Prostate gland (tissue), 2 donors: Measurements from ENCODE around the gene TRAPPC3.

Experiments
- POLR2AphosphoS5 ChIP-seq: sonication (generic); formaldehyde crosslinking; IDR thresholded peaks from one replicate; pipeline ENCODE4 v1.6.1; 2017; ENCODE audit warnings: antibody characterized with exemption
- TF ChIP-seq, protein P1 (sequence below), 4 experiments: fragments of 200-600 bp in 2 of 4; fragments of 450-650 bp in 2 of 4; sonication (generic) in 2 of 4; IDR thresholded peaks; 1 replicate in 3 of 4; 2 replicates in 1 of 4; pipeline ENCODE4 v1.5.1; 2016 to 2019; ENCODE audit warnings: antibody characterized with exemption in 4 of 4, mild to moderate bottlenecking in 2 of 4, moderate library complexity in 2 of 4

DNA sequence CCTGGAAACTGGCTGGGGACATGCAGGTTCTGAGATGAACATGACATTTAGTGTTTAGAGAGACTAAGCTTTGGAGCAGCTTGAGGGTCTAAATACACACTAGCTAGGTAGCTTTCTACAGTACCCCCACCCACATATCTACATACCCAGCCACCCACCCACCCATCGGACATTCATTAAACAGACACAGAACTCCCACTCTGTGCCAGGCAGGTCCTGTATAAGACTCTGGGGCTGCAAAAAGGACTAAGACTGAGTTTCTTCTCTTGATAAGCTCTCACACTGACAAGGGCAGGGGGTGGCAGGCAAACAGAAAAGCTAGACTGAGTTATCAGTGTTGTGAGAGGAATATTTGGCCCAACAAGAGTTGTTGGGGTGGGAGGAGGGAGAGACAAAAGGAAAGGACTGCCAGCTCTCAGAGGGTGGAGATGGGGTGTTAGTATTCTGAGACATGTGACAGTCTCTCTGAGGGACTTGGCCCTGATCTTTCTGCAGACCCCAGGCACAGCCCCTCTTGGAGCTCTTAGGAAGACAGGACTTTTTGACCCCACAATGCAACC is 13.5 kb upstream of the TRAPPC3 start:
- TF ChIP-seq POLR2AphosphoS5: no peak
- TF ChIP-seq, protein P1, sequence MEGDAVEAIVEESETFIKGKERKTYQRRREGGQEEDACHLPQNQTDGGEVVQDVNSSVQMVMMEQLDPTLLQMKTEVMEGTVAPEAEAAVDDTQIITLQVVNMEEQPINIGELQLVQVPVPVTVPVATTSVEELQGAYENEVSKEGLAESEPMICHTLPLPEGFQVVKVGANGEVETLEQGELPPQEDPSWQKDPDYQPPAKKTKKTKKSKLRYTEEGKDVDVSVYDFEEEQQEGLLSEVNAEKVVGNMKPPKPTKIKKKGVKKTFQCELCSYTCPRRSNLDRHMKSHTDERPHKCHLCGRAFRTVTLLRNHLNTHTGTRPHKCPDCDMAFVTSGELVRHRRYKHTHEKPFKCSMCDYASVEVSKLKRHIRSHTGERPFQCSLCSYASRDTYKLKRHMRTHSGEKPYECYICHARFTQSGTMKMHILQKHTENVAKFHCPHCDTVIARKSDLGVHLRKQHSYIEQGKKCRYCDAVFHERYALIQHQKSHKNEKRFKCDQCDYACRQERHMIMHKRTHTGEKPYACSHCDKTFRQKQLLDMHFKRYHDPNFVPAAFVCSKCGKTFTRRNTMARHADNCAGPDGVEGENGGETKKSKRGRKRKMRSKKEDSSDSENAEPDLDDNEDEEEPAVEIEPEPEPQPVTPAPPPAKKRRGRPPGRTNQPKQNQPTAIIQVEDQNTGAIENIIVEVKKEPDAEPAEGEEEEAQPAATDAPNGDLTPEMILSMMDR (IDR thresholded peaks at IDR 0.05): no peak
